GM12872 (cell line): ENCODE results near the gene CCDC3.

ENCODE experiments used
- CTCF ChIP-seq: IDR thresholded peaks from 3 replicates; pipeline ENCODE4 v1.5.1; 2011; ENCODE audit warnings: low read depth, mild to moderate bottlenecking, low read length, moderate library complexity; ENCODE audit not compliant: insufficient read depth

The CCDC3 gene

DNA sequence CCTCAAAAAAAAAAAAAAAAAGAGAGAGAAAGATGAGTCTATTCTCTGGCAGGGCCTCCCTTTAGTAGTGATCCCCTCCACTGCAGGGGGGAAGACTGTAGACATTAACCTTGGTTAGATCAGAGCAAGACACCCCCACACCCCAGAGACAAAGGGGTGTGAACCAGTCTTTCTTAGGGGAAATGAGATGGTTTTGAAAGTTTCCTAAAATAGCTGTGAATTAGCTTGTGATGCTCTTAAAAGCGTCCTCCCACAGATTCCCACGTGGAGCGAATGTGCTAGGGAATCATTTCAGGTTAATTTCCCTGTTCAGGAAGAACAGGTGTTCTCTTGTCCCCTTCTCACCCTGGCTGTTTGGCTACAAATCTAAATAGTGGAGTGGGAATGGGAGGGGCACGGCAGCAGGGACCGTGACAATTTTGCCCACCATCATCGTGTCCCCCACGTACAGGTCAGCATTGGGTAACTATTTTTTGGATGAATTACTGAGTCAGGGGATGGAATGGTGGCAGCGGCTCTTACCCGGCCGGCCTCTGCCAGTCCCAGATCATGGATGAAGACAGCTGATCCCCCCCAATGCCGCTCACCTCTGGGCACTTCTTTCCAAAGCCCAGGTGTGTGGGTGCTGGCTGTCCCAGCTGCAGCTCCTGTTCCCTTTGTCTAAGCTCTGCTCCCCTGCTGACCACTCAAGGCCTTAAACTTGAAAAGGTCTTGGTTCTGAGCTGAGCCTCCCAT, 152.9 kb downstream of the CCDC3 start:
- TF ChIP-seq CTCF = no peak

DNA sequence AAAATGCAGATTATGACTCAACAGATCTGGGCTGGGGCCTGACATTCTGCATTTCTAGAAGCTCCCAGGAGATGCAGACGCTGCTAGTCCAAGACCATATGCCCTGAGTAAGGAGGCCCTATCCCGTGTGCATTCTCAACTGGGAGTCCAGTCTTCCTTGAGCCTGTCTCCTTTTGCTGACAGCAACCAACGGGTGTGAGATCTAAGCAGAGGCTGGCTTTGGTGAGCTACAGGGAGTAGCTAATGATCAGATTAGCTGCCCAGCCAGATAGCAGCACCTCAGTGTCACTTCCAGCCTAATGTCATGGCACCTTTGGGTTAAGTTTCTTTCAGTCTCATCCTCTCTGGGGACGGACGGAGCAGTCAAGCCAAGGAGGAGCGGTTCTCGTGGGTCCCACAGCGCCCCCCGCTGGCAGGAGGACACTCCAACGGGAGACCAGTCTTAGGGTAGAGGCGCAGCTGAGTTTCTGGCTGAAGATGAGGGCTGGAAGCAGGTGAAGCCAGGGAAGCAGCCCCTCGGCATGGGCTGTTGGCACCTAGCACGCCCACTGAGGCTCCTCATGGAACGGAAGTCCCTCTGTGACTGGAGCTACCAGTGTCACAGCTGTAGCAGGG, 154.0 kb downstream of the CCDC3 start:
- peak; percentile 59; the same call in 2 of the 3 replicates for TF ChIP-seq CTCF

- TF ChIP-seq CTCF = no peak
These were observed 154.8 kb downstream of the CCDC3 start for GRCh38 chr10:12846718-12847117.
